Measurements from ENCODE around the gene GRIP2. TPM values are rescaled to one million over a fixed set of nuclear protein-coding genes. Genes with fewer than 3 reads are reported as not detected.

The GRIP2 gene
- total and polyA plus RNA-seq, 9 of the 15 experiments (the other 6 are each of a cell fraction or from before 2014, with no cell fraction given): 0.01 TPM; not detected in 7

DNA sequence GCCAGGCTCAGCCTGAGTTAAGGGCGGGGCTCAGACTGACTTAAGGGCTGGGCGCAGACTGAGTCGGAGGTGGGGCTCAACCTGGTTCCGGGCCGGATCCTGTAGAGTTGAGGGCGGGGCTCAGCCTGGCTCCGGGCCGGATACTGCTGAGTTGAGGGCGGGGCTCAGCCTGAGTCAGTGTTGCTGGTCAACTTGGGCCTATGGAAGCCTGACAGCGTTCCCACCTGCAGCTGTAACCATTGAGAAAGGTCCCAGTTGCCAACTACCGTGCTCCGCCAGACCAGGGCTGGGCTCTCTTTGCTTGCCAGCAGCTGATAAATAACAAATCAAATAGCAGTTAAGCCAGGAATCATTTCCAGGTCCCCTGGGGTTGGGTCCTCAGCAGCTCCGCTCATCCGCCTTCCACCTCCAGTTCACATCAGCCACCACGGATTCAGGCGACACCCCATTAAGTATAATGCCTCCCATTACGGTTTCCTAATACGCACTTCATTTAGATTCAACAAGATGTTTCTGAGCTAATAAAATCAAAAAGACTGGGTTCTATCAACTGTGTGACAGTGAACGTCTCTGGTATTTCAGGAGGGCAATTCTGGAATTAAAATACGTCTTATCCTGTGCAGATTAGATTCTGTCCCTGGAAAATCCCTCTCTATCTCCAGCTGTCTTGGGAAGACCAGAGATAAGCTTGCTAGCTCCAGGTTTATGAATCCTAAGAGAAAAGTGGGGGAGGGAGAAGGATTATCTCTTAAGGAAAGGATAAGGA is 7.3 kb downstream of the GRIP2 start (continued):
- TF ChIP-seq, protein P1, sequence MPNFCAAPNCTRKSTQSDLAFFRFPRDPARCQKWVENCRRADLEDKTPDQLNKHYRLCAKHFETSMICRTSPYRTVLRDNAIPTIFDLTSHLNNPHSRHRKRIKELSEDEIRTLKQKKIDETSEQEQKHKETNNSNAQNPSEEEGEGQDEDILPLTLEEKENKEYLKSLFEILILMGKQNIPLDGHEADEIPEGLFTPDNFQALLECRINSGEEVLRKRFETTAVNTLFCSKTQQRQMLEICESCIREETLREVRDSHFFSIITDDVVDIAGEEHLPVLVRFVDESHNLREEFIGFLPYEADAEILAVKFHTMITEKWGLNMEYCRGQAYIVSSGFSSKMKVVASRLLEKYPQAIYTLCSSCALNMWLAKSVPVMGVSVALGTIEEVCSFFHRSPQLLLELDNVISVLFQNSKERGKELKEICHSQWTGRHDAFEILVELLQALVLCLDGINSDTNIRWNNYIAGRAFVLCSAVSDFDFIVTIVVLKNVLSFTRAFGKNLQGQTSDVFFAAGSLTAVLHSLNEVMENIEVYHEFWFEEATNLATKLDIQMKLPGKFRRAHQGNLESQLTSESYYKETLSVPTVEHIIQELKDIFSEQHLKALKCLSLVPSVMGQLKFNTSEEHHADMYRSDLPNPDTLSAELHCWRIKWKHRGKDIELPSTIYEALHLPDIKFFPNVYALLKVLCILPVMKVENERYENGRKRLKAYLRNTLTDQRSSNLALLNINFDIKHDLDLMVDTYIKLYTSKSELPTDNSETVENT (CRISPR knock-in tag; IDR thresholded peaks at IDR 0.05): no peak
- TF ChIP-seq ZC3H4 (CRISPR knock-in tag; IDR thresholded peaks at IDR 0.05; ENCODE audit: borderline replicate concordance) (no peak), GABPB1 (CRISPR knock-in tag; IDR thresholded peaks at IDR 0.05) (peak; percentile 54; the same call in 1 of the 2 replicates), NFIX (CRISPR knock-in tag; IDR thresholded peaks at IDR 0.05; ENCODE audit: low read depth) (no peak), ZBTB1 (CRISPR knock-in tag; IDR thresholded peaks at IDR 0.05; ENCODE audit: borderline replicate concordance, low read depth) (no peak), RAD21 (CRISPR knock-in tag; conservative IDR thresholded peaks at IDR 0.05 in 1 of 2, IDR thresholded peaks at IDR 0.05 in 1 of 2) (no peak), NR3C1 (CRISPR knock-in tag; IDR thresholded peaks at IDR 0.05) (no peak), FOXJ2 (tag; IDR thresholded peaks at IDR 0.05) (no peak), CREM (IDR thresholded peaks at IDR 0.05; ENCODE audit: low read depth) (no peak), SRSF9 (IDR thresholded peaks at IDR 0.05; ENCODE audit: borderline replicate concordance, low read depth, low read length) (no peak), TAF7 (tag; IDR thresholded peaks at IDR 0.05) (no peak), HDAC8 (tag; IDR thresholded peaks at IDR 0.05) (no peak), PRMT5 (CRISPR knock-in tag; IDR thresholded peaks at IDR 0.05) (no peak), MEF2D (tag; conservative IDR thresholded peaks at IDR 0.05; ENCODE audit: low read depth) (no peak), DNMT1 (IDR thresholded peaks at IDR 0.05) (no peak), ETV5 (CRISPR knock-in tag; IDR thresholded peaks at IDR 0.05; ENCODE audit: low read depth) (0 out of 2 replicates have a peak, but pooled peaks have one; percentile 16), DDX20 (tag; IDR thresholded peaks at IDR 0.05; ENCODE audit: low read depth) (no peak), ZNF76 (CRISPR knock-in tag; IDR thresholded peaks at IDR 0.05; ENCODE audit: borderline replicate concordance) (no peak)
- TF ChIP-seq, protein P2, sequence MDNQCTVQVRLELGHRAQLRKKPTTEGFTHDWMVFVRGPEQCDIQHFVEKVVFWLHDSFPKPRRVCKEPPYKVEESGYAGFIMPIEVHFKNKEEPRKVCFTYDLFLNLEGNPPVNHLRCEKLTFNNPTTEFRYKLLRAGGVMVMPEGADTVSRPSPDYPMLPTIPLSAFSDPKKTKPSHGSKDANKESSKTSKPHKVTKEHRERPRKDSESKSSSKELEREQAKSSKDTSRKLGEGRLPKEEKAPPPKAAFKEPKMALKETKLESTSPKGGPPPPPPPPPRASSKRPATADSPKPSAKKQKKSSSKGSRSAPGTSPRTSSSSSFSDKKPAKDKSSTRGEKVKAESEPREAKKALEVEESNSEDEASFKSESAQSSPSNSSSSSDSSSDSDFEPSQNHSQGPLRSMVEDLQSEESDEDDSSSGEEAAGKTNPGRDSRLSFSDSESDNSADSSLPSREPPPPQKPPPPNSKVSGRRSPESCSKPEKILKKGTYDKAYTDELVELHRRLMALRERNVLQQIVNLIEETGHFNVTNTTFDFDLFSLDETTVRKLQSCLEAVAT (IDR thresholded peaks at IDR 0.05): peak in 1 of 2 experiments; percentile 26; a peak in 1 of 4 replicates
- TF ChIP-seq, protein P3, sequence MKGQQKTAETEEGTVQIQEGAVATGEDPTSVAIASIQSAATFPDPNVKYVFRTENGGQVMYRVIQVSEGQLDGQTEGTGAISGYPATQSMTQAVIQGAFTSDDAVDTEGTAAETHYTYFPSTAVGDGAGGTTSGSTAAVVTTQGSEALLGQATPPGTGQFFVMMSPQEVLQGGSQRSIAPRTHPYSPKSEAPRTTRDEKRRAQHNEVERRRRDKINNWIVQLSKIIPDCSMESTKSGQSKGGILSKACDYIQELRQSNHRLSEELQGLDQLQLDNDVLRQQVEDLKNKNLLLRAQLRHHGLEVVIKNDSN (CRISPR knock-in tag; IDR thresholded peaks at IDR 0.05): no peak
- TF ChIP-seq, protein P4, sequence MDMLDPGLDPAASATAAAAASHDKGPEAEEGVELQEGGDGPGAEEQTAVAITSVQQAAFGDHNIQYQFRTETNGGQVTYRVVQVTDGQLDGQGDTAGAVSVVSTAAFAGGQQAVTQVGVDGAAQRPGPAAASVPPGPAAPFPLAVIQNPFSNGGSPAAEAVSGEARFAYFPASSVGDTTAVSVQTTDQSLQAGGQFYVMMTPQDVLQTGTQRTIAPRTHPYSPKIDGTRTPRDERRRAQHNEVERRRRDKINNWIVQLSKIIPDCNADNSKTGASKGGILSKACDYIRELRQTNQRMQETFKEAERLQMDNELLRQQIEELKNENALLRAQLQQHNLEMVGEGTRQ (CRISPR knock-in tag; IDR thresholded peaks at IDR 0.05): no peak
- TF ChIP-seq, protein P5, sequence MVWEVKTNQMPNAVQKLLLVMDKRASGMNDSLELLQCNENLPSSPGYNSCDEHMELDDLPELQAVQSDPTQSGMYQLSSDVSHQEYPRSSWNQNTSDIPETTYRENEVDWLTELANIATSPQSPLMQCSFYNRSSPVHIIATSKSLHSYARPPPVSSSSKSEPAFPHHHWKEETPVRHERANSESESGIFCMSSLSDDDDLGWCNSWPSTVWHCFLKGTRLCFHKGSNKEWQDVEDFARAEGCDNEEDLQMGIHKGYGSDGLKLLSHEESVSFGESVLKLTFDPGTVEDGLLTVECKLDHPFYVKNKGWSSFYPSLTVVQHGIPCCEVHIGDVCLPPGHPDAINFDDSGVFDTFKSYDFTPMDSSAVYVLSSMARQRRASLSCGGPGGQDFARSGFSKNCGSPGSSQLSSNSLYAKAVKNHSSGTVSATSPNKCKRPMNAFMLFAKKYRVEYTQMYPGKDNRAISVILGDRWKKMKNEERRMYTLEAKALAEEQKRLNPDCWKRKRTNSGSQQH (CRISPR knock-in tag; IDR thresholded peaks at IDR 0.05): no peak

All from K562 (cell line).